Left forelimb (tissue), 1 donor: ENCODE results near the gene OAT.

ENCODE experiments used
- DNase-seq: peaks from one replicate; pipeline ENCODE4 v3.0.0-alpha.2; 2018; ENCODE audit warnings: low spot score

OAT gene

GRCh38 chr10:124353896-124354295 lies 64.8 kb downstream of the OAT start:
- peak; percentile 60 for DNase-seq

- peak; percentile 57 for DNase-seq
Measured at GRCh38 chr10:124353091-124353815, 65.5 kb downstream of the OAT start.

- DNase-seq = peak; percentile 52
Measured at GRCh38 chr10:124351481-124352220, 67.1 kb downstream of the OAT start.

GRCh38 chr10:124350806-124351205 lies 67.9 kb downstream of the OAT start:
- peak; percentile 31 for DNase-seq

- DNase-seq = peak; percentile 17
Measured at GRCh38 chr10:124349996-124350280, 68.8 kb downstream of the OAT start.

GRCh38 chr10:124349231-124349995 lies 69.3 kb downstream of the OAT start:
- DNase-seq = peak; percentile 51

- DNase-seq = peak; percentile 41
Measured at GRCh38 chr10:124348801-124349200, 69.9 kb downstream of the OAT start.

- DNase-seq = peak; percentile 50
Measured at GRCh38 chr10:124347956-124348355, 70.8 kb downstream of the OAT start.
